Kasumi-1 (cell line): ENCODE results near the gene IRF4.

Experiments
- DNase-seq, 2 experiments: peaks; one replicate each; lab custom pipeline; 2025; lab: John Stamatoyannopoulos, UW

The IRF4 gene

GRCh38 chr6:443621-444159 lies 52.1 kb downstream of the IRF4 start:
- DNase-seq = no peak

GRCh38 chr6:444653-445275 lies 53.2 kb downstream of the IRF4 start:
- DNase-seq = no peak

- no peak for DNase-seq
Measured at GRCh38 chr6:445571-446417, 54.2 kb downstream of the IRF4 start.

GRCh38 chr6:446418-447366 lies 55.1 kb downstream of the IRF4 start:
- no peak for DNase-seq

GRCh38 chr6:447381-448165 lies 56.0 kb downstream of the IRF4 start:
- DNase-seq = no peak

- no peak for DNase-seq
Measured at GRCh38 chr6:448296-449056, 56.9 kb downstream of the IRF4 start.

- DNase-seq = no peak
Measured at GRCh38 chr6:449057-449430, 57.5 kb downstream of the IRF4 start.

GRCh38 chr6:449486-450419 lies 58.2 kb downstream of the IRF4 start:
- no peak for DNase-seq

- DNase-seq = no peak
Measured at GRCh38 chr6:451336-451735, 59.8 kb downstream of the IRF4 start.

- no peak for DNase-seq
Measured at GRCh38 chr6:451847-452246, 60.3 kb downstream of the IRF4 start.

- DNase-seq = no peak
Measured at GRCh38 chr6:452301-453067, 60.9 kb downstream of the IRF4 start.

GRCh38 chr6:453152-453551 lies 61.6 kb downstream of the IRF4 start:
- DNase-seq = no peak

GRCh38 chr6:454148-454991 lies 62.8 kb downstream of the IRF4 start:
- no peak for DNase-seq

- DNase-seq = no peak
Measured at GRCh38 chr6:455006-455585, 63.5 kb downstream of the IRF4 start.

- no peak for DNase-seq
Measured at GRCh38 chr6:455835-456234, 64.3 kb downstream of the IRF4 start.

GRCh38 chr6:456358-456867 lies 64.9 kb downstream of the IRF4 start:
- DNase-seq = no peak

GRCh38 chr6:456887-457286 lies 65.3 kb downstream of the IRF4 start:
- no peak for DNase-seq
